SIG-M5 treated with dmso at 0.1 percent for 504 hours (cell line): ENCODE results near the gene TMEM95.

Experiments used
- DNase-seq: peaks from one replicate; lab custom pipeline; 2025; ENCODE audit not compliant: unreplicated experiment; lab: John Stamatoyannopoulos, UW

TMEM95 gene

GRCh38 chr17:7355053-7355452 is at the start of gene TMEM95:
TMEM95 (plus strand) TSS chr17:7355156; CDS start chr17:7355205, 49 bp downstream.
- no peak for DNase-seq

- DNase-seq, result peak; percentile 99
Observed at GRCh38 chr17:7306911-7307685, 47.9 kb upstream of the TMEM95 start, which contains the start of gene EIF5A. EIF5A (plus strand) TSS chr17:7307628; CDS start chr17:7309636, 2,008 bp downstream.

GRCh38 chr17:7307686-7308624 is 47.0 kb upstream of the TMEM95 start:
- peak; percentile 29 for DNase-seq

- DNase-seq, result peak; percentile 83
Observed at GRCh38 chr17:7308625-7309433, 46.1 kb upstream of the TMEM95 start.

- no peak for DNase-seq
Observed at GRCh38 chr17:7309628-7310027, 45.3 kb upstream of the TMEM95 start.

GRCh38 chr17:7311110-7311705 is 43.7 kb upstream of the TMEM95 start:
- DNase-seq, result no peak

GRCh38 chr17:7312432-7313087 is 42.4 kb upstream of the TMEM95 start:
- DNase-seq, result no peak

- no peak for DNase-seq
Observed at GRCh38 chr17:7313088-7313889, 41.7 kb upstream of the TMEM95 start.

- DNase-seq, result no peak
Observed at GRCh38 chr17:7313890-7314718, 40.9 kb upstream of the TMEM95 start.

GRCh38 chr17:7314719-7315569 is 40.0 kb upstream of the TMEM95 start, which contains the start of gene GPS2:
GPS2 (minus strand) TSS chr17:7315360; CDS start chr17:7315052, 308 bp downstream.
- DNase-seq, result peak; percentile 71

- no peak for DNase-seq
Observed at GRCh38 chr17:7315570-7316235, 39.3 kb upstream of the TMEM95 start.

- DNase-seq, result no peak
Observed at GRCh38 chr17:7317161-7317803, 37.7 kb upstream of the TMEM95 start.

GRCh38 chr17:7318121-7318860 is 36.7 kb upstream of the TMEM95 start:
- DNase-seq, result no peak

GRCh38 chr17:7321466-7321865 is 33.5 kb upstream of the TMEM95 start:
- DNase-seq, result no peak

GRCh38 chr17:7322520-7323194 is 32.3 kb upstream of the TMEM95 start:
- DNase-seq, result no peak
